GM12891 (cell line): ENCODE measurements around the gene FBXW11.

Experiments
- POLR2A ChIP-seq: IDR thresholded peaks from 2 replicates; pipeline ENCODE4 v1.6.1; 2011; ENCODE audit warnings: low read depth, low read length, control low read depth
- POLR2AphosphoS5 ChIP-seq: IDR thresholded peaks from 2 replicates; pipeline ENCODE4 v1.6.1; 2011; ENCODE audit warnings: low read depth, low read length, control low read depth
- SPI1 ChIP-seq: IDR thresholded peaks from 2 replicates; pipeline ENCODE4 v1.6.1; 2011; ENCODE audit warnings: low read depth, low read length, control low read depth
- TAF1 ChIP-seq: IDR thresholded peaks from 2 replicates; pipeline ENCODE4 v1.6.1; 2011; ENCODE audit warnings: low read depth, low read length, control low read depth

DNA sequence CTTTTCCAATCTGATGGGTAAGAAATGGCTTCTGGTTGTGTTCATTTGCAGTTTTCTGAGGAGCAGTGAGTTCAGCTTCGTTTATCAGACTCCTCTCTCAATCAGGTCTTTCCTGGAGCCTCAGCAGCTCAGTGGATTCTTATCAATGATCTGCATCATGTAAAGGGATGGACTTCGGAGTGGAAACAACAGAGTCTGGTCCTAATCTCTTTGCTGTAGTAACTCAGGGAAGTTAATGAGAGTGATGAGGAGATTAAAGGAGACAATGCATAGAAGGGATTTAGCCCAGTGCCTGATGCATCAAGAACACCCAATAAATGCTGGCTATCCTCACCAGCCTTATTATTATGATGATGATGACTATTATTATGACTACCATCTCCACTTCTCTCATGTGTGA, 173.7 kb downstream of the FBXW11 start:
- TF ChIP-seq POLR2AphosphoS5 (no peak), POLR2A (no peak), SPI1 (no peak), TAF1 (no peak)
